COLO668 (cell line): ENCODE results near the gene LYSMD4.

ENCODE experiments used
- DNase-seq: peaks from one replicate; lab custom pipeline; 2025; ENCODE audit not compliant: unreplicated experiment; lab: John Stamatoyannopoulos, UW

Gene LYSMD4

GRCh38 chr15:99732124-99732750, 1.0 kb downstream of the LYSMD4 start:
- DNase-seq, result no peak

DNA sequence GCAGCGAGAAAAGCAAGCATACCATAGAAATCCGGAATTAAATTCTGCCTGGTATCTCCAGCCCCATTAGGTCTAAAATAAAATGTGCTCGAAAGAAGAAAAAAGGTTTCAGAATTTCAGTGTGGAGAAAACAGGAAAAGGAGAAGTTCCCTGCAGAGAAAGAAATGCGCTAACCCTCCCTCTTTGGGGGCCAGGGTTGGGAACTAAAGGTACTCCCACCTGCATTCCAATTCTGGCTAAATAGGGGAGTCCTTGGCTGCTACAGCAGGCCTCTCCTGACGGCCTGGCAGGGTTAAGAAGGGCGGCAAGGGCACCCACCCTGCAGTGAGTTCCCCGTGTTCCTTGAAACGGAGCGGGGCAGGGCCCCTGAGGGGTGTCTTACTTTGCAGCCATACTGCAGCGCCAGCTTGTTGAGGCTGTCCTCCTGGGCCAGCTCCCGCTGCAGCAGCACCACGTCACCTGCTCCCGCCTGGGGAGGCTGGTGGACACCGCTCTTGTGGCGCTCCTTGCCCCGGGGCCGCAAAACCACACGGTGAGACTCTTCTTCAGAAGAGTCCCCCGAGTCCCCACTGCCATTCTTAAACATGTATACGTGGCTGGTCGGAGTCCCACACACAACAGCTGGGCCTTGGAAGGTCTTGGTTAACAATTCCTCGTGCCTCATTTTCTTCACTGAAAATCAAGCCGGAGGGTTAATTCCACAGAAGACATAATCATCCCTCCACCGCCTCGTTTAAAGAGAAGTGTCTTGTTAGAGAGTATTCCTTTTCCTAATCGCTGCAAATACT, 1.7 kb downstream of the LYSMD4 start:
- DNase-seq, result no peak

DNA sequence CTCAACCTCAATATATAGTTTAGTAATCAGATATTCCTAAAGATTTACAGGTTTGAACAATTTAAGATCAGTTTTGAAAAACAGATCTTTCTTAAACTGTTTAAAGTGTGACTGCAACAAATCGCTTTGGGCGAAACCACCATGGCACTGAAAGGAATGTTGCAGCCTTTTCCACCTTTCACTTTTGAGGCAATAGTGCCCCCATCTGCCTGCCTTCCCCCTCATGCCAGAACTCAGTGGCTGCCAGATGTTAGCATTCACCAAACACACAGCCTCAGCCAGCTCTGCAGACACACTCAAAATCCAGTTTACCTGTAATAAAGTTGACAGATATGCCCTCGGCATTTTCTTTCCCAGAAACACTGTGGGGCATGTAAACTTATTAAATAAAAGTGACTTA, 3.3 kb downstream of the LYSMD4 start:
- peak; percentile 4 for DNase-seq

GRCh38 chr15:99729327-99729726, 3.9 kb downstream of the LYSMD4 start:
- DNase-seq, result no peak

- no peak for DNase-seq
Observed at GRCh38 chr15:99728916-99729315, 4.3 kb downstream of the LYSMD4 start.

DNA sequence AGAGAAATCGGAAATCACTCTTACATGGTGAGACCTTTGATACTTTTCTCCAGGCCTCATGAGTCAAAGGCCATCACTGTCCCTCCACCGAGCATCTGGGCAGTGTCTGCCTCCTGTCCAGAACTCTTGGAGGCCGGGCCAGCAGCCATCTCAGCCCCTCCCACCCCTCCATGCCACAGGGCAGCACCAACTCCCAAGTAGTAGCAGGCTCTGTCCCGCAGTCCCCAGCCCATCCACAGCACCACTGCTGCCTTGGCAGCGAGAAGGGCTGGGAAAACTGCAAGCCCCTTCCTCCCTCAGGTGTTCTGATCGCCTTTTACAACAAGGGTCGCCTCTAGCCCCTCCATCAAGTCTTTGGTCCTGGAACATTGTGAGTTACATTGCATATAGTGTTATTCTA, 5.5 kb downstream of the LYSMD4 start:
- DNase-seq, result no peak

GRCh38 chr15:99727330-99727729, 5.9 kb downstream of the LYSMD4 start:
- DNase-seq, result no peak

DNA sequence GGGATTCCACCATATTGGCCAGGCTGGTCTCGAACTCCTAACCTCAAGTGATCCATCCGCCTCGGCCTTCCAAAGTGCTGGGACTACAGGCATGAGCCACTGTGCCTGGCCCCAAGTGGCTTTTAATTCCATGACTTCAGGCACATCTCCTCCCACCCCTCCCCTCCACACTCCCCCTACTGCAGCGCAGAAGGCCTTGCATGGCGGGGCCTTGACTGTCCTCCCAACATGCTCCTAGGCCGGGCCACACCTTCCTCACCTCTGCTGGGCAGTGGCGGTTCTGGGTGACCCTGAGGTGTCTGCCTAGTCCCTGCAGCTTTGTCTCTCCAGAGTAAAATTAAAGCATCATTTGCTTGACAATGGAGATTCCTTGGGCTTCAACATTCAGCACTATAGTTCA, 6.9 kb downstream of the LYSMD4 start:
- DNase-seq, result no peak

GRCh38 chr15:99722406-99722805, 10.8 kb downstream of the LYSMD4 start:
- DNase-seq, result no peak

GRCh38 chr15:99721896-99722295, 11.3 kb downstream of the LYSMD4 start:
- DNase-seq, result no peak

- no peak for DNase-seq
Observed at GRCh38 chr15:99721104-99721778, 12.0 kb downstream of the LYSMD4 start.

- no peak for DNase-seq
Observed at GRCh38 chr15:99720533-99720932, 12.7 kb downstream of the LYSMD4 start.

- no peak for DNase-seq
Observed at GRCh38 chr15:99719096-99719541, 14.1 kb downstream of the LYSMD4 start.

DNA sequence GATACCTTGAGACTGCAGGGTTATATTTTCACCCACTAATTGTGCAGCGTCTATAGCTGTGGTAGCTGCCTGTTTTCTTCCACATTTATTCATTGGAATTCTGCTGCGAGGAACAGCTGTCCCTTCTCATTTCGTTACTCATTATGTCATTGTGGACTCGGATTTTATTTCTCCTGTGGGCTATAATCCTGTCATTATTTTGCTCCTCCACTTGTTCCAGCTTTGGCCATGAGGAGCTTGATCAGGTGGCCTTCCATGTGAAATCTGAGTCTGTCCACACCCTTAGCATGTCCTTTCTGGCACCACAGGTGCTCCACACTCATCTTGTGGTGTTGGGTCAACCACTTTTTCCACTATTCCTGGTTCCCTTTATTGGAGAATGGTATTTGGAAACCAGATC, 14.8 kb downstream of the LYSMD4 start:
- no peak for DNase-seq

DNA sequence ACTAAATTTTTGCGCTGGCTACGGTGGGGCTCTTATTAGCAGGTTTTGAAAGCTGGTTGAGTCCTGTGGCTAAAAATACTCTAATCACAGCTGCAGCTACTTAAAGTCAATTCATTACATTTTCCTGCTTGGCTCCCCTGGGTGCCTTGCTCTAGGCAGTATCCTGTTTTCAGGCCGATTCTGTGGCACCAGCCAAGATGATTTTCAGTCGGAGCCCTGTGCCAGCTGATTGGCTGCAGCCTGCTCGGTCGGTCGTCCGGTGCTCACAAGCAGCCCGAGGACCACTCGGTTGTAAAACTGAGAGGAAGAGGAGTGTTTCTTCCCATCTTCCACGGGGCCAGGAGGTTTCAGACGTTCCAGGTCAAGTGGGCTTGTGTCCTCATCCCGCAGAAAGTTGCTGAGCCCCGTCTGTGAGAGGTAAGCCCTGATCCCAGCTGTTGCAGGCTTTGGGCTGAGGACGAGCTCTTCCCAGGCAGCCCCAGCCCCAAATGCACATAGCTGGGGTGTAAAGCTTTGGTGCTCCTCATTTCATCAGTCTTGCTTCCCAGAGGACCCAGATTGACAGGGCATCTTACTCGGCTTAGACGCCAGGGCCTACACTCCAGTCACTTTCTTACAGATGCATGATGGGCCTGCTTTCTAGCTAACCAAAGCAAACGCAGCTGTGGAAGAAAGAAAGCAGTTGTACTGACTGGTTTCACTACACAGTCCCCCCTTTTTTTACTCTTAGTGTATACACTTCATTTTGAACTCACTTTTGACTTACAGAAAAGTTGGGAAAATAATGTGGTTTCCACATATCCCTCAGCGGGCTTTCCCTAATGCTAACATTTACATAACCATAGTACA, 15.9 kb downstream of the LYSMD4 start:
- DNase-seq, result no peak

DNA sequence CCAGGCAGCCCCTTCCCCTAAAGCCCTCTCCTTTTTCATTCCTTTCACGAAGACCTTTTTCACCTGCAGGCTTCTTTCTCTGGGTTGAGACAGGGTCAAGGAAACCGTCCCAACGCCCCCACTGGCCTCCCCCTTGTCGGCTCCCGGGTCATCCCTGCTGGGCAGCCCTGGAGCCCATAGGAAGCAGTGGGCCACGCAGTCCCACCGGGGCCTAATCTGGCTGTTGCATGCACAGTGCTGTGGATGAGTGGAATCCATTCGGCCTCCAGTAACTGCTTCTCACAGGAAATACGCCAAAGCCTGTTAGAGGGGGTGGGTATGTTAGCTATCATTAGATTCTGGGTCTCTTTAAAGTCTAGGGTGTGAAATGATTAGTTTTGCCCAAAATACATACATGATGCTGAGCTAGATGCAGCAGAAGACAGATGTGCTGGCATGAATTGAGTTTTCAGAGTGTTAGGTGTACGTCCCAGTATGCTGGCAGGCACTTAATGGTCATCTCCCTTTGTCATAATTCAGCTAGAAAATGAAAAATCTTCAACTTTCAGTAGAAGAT, 16.6 kb downstream of the LYSMD4 start:
- no peak for DNase-seq

DNA sequence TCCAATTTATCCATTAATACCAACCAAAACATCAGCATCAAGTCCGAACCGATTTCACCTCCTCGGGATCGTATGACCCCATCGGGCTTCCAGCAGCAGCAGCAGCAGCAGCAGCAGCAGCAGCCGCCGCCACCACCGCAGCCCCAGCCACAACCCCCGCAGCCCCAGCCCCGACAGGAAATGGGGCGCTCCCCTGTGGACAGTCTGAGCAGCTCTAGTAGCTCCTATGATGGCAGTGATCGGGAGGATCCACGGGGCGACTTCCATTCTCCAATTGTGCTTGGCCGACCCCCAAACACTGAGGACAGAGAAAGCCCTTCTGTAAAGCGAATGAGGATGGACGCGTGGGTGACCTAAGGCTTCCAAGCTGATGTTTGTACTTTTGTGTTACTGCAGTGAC, 20.8 kb downstream of the LYSMD4 start:
- no peak for DNase-seq

- no peak for DNase-seq
Observed at GRCh38 chr15:99711625-99712024, 21.6 kb downstream of the LYSMD4 start.

- DNase-seq, result no peak
Observed at GRCh38 chr15:99709243-99709986, 23.8 kb downstream of the LYSMD4 start.

GRCh38 chr15:99708563-99708962, 24.7 kb downstream of the LYSMD4 start:
- no peak for DNase-seq
